Kidney glomerular epithelial cell (primary cell): ENCODE results near the gene SORT1.
A peak's percentile ranks its signal among the peaks of the same experiment; 100 is the strongest.
"Not testable (repeated sequence)": the region's sequence is repeated elsewhere in the genome, so short reads cannot be mapped to it uniquely, and the experiment has no call there.

Experiments used
- DNase-seq: peaks from one replicate; lab custom pipeline; 2025; lab: John Stamatoyannopoulos, UW

Gene SORT1

GRCh38 chr1:109299558-109300343 is 98.0 kb downstream of the SORT1 start:
- no peak for DNase-seq

- peak; percentile 58 for DNase-seq
Measured at GRCh38 chr1:109298666-109299557, 98.8 kb downstream of the SORT1 start.

- DNase-seq, result no peak
Measured at GRCh38 chr1:109296782-109297181, 100.9 kb downstream of the SORT1 start.

- DNase-seq, result no peak
Measured at GRCh38 chr1:109295712-109296415, 101.9 kb downstream of the SORT1 start.

GRCh38 chr1:109294481-109294880 is 103.2 kb downstream of the SORT1 start:
- DNase-seq, result no peak

GRCh38 chr1:109293026-109293425 is 104.7 kb downstream of the SORT1 start:
- no peak for DNase-seq

GRCh38 chr1:109292364-109292763 is 105.4 kb downstream of the SORT1 start:
- no peak for DNase-seq

- DNase-seq, result no peak
Measured at GRCh38 chr1:109290998-109291397, 106.7 kb downstream of the SORT1 start.

GRCh38 chr1:109290137-109290536 is 107.6 kb downstream of the SORT1 start:
- no peak for DNase-seq

- not testable (repeated sequence) for DNase-seq
Measured at GRCh38 chr1:109286762-109287161, 111.0 kb downstream of the SORT1 start.

GRCh38 chr1:109283748-109284600 is 113.7 kb downstream of the SORT1 start:
- DNase-seq, result no peak

GRCh38 chr1:109282952-109283747 is 114.6 kb downstream of the SORT1 start, which contains the start of gene PSRC1:
Gene PSRC1, minus strand, starts transcription at chr1:109283145.
- peak; percentile 89 for DNase-seq

- DNase-seq, result no peak
Measured at GRCh38 chr1:109282497-109282951, 115.2 kb downstream of the SORT1 start.

GRCh38 chr1:109281680-109282496 is 115.8 kb downstream of the SORT1 start:
- no peak for DNase-seq

GRCh38 chr1:109280862-109281261 is 116.9 kb downstream of the SORT1 start:
- no peak for DNase-seq

GRCh38 chr1:109279615-109280278 is 118.0 kb downstream of the SORT1 start:
- DNase-seq, result peak; percentile 12

- peak; percentile 23 for DNase-seq
Measured at GRCh38 chr1:109277434-109278204, 120.1 kb downstream of the SORT1 start.

GRCh38 chr1:109275706-109276345 is 121.9 kb downstream of the SORT1 start:
- DNase-seq, result peak; percentile 31
